Cardiac fibroblast (primary cell): ENCODE measurements around the gene MYO7A.

Experiments used
- DNase-seq, 2 donors: peaks; one replicate each; pipeline versions ENCODE4 v3.0.0 to v3.0.0-alpha.2; 2010; ENCODE audit warnings: low read depth in 2 of 2
- H3K4me3 ChIP-seq, 2 donors: replicated peaks in 1 of 2; 1 replicate in 1 of 2; 2 replicates in 1 of 2; pipeline ENCODE4 v1.5.1; 2011; ENCODE audit warnings: low read depth in 2 of 2, low read length in 2 of 2, mild to moderate bottlenecking in 2 of 2, moderate library complexity in 1 of 2
- CTCF ChIP-seq: IDR thresholded peaks from one replicate; pipeline ENCODE4 v1.5.1; 2011; ENCODE audit warnings: low read depth, mild to moderate bottlenecking, low read length, inconsistent platforms

MYO7A gene

GRCh38 chr11:77174559-77174958 lies 46.5 kb downstream of the MYO7A start:
- no peak overlapping the region for H3K4me3 ChIP-seq
- no peak for DNase-seq
- no peak for TF ChIP-seq CTCF

GRCh38 chr11:77175021-77175842 lies 47.2 kb downstream of the MYO7A start:
- no peak for TF ChIP-seq CTCF
- H3K4me3 ChIP-seq = no peak overlapping the region
- DNase-seq = no peak

- H3K4me3 ChIP-seq = no peak overlapping the region
- DNase-seq = no peak
- no peak for TF ChIP-seq CTCF
Observed at GRCh38 chr11:77175869-77176539, 48.0 kb downstream of the MYO7A start.

GRCh38 chr11:77176996-77177395 lies 49.0 kb downstream of the MYO7A start:
- H3K4me3 ChIP-seq = no peak overlapping the region
- no peak for TF ChIP-seq CTCF
- DNase-seq = no peak

- no peak for TF ChIP-seq CTCF
- H3K4me3 ChIP-seq = no peak overlapping the region
- no peak for DNase-seq
Observed at GRCh38 chr11:77178150-77178549, 50.1 kb downstream of the MYO7A start.

GRCh38 chr11:77179048-77179447 lies 51.0 kb downstream of the MYO7A start:
- DNase-seq = no peak
- no peak overlapping the region for H3K4me3 ChIP-seq
- no peak for TF ChIP-seq CTCF
